GM19043 (cell line): ENCODE results near the gene PLP2.

ENCODE experiments used
- ATAC-seq: cut with Tn5 transposase; IDR thresholded peaks from one replicate; pipeline ENCODE4 v1.9.1; 2021; ENCODE audit warnings: low read depth; ENCODE audit not compliant: unreplicated experiment

The PLP2 gene

DNA sequence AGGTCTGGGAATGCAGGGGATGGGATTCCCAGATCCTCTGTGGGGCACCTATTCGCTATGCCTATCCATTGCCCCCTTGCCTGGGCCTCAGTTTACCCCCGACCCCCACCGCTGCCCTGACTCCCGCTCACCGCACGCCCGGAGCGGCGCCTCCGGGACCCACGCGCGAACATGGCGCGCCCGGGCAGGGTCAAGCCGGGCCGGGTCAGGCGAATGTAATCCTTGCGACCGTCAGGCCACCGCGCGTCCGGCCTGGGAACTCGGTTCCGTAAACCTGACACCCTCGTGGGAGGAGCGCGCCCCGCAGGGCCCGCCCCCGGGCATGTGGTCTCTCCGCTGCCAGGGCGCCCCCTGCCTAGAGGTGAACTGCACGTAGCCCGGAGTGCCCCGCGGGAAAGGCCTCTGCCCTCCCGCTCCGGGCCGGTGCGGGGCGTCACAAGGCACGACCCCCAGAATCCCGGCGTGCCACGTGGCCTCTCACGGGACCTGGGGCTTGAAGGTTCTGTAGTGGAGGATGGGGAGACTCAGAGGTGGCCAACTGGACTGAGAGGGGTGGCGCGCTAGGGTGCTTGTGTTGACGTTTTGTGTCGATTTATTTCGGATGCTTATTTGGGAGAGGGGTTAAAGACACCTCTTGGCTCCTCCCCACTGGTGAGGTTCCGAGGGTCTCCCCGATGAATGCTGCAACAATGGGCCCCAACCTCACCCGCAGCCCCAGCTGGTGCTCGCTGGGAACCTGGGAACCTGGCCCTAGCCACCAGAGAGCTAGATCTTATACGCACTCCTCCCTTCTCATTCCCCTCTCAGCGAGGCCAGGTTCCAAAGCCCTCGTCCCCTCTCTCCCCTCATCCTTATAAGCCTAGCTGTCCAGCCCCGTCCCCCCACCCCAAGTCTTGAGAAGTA, 14.7 kb downstream of the PLP2 start, which contains the start of gene PRICKLE3:
TSS of gene PRICKLE3 (minus strand) at position 249 of the 903 bp plus-strand sequence. CDS start at position 173, 76 bp downstream.
- peak; percentile 32 for ATAC-seq

DNA sequence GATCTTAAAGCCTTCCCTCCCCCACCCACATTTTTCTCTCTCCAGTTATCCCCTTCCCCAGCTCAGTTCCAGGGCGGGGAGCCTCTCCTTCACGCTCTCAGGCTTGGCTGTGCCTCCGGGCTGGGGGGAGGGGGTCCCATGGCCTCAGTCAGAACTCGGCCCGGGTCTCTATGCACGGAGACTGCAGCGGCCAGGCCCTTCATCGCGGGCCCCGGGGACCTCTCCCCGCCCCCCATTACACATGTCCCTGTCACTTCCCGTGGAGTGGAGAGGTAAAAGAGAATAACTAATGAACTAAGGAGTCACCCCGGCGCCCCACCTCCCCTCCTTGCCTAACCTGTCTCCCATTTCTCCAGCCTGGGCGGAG, 15.3 kb downstream of the PLP2 start:
- no peak for ATAC-seq

DNA sequence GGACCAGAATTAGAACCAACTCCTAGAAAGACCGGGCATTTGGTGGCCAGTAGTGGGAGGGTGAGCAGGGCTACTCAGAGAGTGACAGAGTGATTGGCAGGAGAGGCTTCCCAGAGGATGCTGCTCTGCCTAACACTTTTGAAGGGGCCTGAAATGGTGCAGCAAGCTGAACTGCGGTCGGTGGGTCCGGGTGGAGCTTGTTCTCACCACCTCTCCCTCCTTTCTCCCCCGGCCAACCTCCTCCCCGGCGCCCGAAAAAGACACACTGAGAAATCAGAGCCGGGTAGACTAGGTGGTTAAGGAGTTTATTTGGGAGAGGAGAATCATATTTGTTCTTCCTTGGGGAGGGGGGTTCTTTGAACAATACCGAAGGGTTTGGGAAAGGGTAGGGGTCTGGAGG, 15.8 kb downstream of the PLP2 start:
- ATAC-seq: no peak

DNA sequence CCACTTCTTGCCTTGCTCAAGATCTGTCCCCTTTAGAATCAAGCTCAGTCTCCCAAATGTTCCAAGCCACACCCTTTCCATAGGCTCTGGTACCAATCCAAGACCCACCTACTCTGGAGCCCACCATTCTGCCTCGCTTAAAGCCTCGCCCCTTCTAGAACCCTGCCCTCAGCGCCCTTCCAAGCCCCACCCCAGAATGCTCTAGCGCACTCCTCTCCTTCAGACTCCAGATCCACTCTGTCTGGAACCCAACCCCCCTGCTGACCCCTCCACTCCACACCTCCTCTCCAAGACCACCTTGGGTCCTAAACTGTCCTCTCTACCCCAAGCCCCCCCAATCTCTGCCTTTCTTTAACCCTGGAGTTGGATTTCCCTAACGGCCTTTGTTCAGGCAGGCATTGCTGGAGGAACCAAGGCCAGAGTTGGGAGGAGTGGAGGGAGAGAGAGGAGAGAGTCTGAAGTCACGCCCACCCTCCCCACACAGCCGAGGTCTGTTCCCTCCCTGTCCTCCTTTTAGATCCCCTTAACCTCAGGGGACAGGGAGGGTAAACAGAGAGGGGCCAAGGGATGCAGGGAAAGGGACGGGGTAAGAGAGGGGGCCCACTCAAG, 16.9 kb downstream of the PLP2 start:
- ATAC-seq: no peak

DNA sequence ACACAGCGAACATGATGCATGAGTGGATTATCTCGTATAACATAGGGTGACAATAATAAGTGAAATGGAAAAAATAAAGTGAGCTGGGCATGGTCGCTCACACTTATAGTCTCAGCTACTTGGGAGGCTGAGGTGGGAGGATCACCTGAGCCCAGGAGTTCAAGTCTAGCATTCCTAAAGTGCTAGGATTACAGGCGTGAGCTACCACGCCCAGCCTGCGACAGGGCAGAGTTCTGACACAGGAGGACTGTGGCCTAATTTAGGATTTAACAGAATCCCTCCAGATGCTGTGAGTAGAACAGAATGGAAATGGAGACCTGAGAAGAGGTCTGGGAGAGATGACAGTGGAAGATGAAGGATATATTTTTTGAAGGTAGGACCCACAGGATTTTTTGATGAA, 17.9 kb downstream of the PLP2 start:
- ATAC-seq: no peak

DNA sequence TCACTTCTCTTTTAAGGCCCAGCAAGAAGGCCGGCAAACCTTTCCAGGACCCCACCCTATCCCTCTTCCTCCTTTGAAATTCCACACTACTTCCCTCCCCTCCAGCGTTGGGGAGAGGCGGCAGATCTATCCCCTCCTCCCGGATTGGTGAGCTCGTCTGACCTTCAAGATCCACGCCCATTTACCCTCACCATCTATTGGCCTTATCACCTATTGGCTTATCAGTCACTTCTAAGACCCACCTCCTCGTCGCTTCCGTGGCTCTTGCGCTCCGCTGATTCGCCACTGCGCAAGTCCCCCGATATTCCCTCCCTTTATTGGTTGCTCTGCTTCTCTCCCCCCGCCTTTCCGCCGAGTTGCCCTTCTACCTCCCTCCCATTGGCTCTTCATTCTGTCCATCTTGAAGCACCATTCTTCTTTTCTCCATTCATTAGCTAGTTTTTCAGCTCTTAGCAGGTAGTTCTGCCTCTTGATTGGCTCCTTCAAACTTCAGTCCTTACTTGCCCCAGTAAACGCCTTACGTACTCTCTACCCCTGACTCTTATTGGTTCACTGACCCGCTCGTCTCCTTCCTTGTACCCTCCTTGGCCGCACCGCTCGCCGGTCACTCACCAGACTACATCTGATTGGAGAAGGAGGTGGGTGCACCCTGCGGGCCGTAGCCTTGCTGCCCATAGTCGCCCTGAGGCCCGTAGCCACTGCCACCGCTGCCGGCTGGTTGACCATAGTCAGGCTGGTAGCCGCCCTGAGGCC, 19.3 kb downstream of the PLP2 start:
- peak; percentile 88 for ATAC-seq

DNA sequence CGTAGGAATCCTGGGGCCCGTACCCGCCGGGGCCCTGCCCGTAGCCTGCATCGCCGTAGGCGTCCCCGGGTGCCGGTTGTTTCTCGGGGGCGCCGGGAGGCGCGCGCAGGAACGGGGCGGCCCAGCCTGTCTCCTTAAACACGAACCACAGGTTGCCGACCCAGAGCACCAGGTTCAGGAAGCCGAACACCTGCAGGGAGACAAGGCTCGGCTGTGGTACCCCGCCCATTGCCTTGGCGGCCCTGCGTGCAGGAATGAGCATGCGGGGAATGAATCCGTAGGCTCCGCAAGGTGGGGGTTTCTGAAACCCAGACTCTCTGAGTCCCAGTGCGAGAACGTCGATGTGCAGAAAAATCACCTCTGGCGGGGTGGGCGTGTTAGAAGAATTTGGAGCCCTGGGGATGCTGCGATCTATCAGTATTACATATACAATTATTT, 19.9 kb downstream of the PLP2 start:
- ATAC-seq: peak; percentile 2

DNA sequence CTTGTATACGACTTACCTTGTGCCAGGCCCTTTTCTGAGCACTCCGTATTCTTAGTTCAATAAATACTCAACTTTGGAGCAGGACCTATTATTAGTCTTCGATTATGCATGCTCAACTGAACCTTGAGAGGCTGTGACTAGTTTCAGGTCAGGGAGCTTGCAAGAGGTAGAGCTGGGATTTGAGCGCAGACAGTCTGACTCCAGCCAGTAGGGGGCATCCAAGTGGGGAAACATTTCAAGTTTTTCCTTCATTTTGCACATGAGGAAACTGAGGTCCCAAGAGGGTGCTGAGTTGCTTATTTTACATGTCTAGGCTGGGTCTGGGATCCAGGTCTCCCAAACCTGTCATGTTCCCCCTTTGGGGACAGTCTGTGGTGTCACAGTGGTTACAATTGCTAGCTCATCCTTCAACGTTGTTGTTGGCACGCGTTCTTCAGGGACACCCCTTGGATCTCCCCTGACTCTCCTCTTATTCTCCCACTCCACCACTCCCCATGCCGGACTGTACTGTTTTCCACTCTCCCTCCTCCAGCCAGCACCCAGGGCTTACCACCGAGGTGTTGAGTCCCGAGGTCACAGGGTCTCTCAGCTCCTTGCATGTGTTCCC, 21.1 kb downstream of the PLP2 start:
- ATAC-seq: no peak

DNA sequence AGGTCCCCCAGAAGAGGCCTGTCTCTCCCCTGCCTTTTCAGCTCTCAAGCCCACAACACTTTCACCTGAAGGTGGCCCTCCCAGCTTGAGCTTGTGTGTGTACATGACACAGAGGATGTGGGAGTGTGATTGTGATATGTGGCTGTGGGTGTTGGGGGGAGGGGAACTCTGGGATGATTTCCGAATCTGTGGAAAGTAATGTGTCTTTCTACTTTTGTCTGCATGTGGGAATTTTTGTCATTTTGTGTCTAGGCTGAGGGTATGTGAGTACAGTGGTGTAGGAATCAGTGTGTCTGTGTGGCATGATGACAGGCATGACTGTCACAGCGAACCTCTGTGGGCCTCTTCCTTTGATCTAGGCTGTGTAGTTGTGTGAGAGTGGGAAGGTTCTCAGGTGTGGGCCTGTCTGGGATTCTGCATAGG, 21.9 kb downstream of the PLP2 start:
- ATAC-seq: no peak

DNA sequence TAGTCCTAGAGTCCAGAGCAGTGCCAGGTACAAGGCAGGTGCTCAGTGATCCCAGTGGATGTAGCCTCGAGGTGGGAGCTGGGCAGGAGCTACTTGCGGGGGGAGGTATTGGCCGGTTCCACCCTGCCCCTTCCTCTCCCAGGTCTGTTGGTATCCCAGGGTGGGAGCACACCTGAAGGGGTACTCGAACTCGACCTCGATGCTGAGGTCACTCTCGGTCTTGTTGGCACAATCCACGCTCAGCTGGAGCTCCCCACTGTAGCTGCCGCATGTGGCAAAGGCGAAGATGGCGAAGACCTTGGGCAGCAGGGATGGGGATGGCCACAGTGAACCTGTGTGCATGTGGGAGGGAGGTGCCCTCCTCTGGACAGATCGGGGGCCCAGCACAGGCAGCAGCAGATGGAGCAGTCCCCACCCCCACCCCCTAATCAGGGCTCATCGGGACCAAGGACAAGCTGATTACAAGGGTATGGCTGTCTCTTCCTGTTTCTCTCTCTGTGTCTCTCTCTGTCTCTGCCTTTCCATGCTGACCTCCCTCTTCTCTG, 25.9 kb downstream of the PLP2 start:
- ATAC-seq: no peak

DNA sequence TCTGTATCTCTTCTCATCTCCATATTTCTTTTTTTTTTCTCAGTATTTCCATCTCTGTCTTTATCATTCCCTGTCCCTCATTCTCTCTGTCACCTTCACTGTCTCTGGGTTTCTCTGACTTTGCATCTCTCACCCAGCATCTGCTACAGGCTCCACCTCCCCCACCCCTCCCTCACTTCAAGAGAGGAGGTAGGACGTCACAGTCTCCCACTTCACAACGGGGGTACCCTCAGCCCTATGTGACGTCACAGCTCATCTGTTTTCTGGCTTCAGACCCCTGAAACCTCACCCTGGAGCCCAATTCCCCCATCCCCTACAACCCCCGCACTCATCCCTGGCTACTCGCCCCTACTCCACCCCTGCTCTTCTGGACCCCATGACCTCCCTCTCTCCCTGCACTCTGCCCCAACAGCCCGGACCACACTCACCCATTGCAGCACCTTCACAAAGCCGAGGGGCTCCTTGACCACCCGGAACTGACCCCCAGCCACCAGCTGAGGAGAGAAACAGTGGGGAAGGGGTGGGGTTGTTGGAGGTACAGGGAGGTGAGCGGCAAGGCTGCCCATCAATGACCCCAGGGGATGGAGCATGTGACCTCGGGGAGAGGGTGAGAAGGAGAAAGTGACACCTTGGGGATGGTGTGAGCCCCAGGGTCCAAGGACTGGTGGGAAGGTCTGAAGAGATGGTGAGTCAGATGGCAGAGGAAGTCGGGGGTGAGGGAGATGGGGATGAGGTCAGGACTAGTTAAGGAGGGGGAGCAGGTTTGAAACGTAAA, 27.0 kb downstream of the PLP2 start:
- no peak for ATAC-seq

DNA sequence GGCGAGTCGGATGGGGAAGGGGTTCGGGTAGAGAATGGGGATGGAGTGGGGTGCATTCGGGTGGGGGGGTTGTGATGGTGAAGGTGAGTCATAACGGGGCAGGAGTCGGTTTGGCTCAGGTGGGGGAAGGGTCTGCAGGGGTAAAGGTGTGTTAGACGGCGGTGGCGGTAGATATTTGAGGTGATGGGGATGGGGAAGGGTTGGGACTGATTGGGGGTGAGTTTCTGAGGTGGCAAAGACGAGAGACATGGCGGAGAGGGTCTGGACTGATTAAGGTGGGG, 27.6 kb downstream of the PLP2 start:
- no peak for ATAC-seq

DNA sequence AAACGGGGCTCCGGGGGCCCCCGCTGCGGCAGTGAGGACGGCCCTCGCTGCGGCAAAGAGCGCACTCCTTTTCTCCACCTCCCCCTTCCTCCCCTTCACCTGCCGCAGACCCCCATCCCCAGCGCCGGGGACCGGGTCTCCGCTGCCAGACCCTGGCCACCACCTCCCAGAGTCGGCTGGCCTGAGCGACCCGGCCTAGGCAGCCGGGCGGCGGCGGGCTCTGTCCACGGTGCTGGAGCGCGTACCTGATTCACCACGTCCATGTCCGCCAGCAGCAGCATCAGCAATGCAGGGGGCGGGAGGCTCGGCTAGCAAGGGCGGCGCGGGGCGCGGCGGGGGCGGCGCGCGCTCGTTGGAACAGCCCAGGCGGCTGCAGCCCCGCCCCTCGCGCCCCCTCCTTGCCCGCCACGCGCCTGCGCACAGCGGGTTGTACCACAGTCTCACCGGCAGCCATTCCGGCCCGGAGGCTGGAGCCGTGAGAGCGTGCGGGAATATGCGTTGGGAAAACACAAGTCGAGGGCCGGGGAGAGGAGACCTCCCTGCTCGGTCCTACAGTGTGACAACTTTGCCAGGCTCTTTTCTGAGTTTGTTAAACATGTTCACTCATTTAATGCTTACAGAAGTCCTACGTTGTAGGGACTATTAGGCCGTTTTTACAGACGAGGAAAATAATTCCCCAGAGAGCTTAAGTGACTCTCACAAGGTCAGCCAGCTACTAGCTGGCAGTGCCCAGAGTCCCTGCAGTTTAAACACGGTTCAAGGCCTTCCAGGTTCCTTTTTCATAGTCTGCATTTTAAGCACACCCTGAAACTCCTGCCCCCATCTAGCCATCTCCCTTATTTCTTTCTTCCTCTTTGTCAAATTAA, 28.4 kb downstream of the PLP2 start, which contains the start of gene SYP:
TSS of gene SYP (minus strand) at position 288 of the 866 bp plus-strand sequence. CDS start at position 281, 7 bp downstream.
- ATAC-seq: peak; percentile 96

DNA sequence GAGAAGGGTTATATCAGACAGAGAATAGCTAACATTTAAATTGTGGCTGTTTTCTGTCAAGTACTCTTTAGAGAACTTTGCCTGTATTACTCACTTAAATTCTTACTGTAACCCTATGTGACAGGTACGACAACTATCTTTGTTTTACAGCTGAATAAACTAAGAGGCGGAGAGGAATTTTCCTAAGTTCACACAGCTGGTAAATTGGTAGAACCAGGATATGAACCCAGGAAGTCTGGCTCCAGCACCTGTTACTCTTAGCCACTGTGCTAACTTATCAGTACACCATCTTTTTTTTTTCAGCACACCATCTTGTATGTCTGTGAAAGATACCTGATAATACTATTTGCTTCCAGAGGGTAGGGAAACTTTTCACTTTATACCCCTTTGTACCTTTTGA, 30.3 kb downstream of the PLP2 start:
- no peak for ATAC-seq

DNA sequence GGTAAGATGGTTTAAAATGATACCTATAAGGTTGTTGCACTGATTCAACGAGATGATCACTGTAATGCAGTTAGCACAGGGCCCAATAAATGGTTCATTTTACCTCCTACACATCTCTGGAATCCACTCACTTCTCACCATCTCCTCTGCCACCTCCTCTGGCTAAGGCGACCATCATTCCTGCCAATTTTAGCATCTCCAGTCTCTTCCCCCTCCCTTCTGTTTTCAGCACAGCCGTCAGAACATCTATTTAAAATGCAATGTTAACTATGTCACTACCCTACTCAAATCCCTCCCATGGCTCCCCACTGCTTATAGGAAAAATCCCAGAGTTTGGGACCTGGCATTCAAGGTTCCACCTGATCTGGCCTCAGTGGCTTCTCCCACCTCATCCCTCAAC, 31.8 kb downstream of the PLP2 start:
- ATAC-seq: no peak

DNA sequence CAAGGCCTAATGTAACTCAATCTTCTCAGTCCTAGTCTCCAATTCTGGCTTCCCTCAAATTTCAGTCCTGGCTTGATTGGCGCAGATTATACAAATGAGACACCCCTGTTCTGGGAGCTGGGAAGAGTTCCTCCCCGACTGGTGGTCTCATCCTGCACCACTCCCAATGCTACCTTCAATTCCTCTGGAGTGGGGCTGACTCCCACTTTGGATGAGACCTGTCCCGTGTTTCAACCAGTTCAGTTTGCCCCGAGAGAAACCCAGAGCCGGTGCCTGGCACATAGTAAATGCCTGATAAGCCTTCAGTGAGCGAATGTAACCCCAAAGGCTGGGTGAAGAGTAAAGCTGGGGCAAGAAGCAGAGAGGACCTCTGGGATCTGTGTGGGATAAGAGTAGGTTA, 32.3 kb downstream of the PLP2 start:
- no peak for ATAC-seq

DNA sequence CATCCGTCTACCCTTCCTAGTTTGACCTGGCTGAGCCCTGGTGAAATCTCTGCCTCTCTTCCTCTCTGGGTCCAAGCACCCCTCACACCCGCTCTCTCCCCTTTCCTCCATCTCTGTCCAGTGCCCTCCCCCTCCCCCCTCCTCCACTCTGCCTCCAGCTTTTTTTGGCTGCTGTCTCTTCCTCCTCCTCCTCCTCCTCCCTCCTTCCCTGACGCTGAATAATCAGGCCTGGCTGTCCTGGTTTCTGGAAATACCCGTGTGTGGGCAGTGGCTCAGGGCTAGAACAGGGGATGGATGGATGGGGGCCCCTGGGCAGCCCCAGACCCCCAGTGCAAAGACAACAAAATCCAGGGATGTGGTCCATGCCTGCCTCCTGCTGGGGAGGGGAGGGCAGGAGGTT, 33.0 kb downstream of the PLP2 start:
- no peak for ATAC-seq

DNA sequence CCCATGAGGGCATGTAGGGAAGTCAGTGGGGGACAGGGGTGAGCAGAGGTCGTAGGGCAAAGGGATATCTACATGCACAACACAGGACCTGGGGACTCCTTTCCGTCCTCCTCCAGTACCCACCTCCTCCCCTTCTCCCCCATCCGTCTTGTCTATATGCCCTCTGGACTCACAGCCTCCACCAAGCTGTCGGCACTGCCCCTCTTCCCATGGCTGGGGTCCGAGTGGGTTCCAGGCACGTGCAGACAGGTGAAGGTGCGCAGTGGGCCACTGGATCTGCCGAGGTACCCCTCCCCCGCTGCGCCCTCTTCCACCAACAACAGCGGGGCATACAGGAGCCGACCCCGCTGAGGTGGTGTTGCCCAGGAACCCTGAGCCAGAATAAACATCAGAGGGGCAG, 33.7 kb downstream of the PLP2 start:
- ATAC-seq: no peak

DNA sequence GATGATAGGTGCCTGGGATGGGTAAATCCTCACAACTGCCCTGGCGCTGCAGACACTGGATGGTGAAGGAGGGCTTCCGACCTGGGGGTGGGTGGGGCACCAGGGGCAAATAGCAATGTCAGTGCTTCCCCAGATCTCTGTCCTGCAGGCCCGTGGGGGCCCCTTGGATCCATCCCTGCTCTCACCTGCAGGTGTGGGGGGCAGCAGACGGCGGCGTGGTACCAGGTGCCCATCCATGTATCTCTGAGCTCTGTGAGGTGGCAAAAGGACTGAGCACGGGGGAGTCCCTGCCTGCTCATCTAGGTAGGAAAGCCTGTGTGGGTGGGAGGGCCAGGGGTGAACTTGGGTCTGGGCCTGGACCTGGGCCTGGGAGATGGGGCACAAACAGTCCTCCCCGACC, 34.8 kb downstream of the PLP2 start:
- no peak for ATAC-seq
